HG03025 (cell line): ENCODE measurements around the gene SNX9.
"Not testable (repeated sequence)": the region's sequence is repeated elsewhere in the genome, so short reads cannot be mapped to it uniquely, and the experiment has no call there.

Source experiments
- ATAC-seq: cut with Tn5 transposase; IDR thresholded peaks from one replicate; pipeline ENCODE4 v1.9.1; 2021; ENCODE audit warnings: mild to moderate bottlenecking, moderate library complexity; ENCODE audit not compliant: unreplicated experiment, low FRiP score

Gene SNX9

DNA sequence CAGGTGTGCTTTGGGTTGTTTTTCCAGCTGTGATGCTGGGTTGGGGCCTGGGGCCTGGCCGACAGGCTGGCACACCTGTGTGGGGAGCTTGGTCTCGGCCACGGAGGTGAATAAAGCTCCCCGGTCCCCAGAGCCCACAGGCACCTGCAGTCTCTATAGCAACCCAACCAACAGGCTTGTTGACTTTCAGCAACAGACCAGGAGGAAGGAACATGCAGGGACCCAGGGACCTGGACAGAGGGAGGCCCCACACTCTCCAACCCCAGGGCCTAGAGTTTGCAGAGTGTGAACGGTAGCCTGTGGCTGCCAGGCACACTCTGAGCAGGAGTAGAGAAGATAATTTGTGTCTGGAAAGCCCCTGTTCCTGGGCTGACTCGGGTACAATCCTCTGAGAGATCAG is 144.0 kb downstream of the SNX9 start:
- no peak for ATAC-seq

- no peak for ATAC-seq
Measured at GRCh38 chr6:157967486-157967885, 144.4 kb downstream of the SNX9 start.

DNA sequence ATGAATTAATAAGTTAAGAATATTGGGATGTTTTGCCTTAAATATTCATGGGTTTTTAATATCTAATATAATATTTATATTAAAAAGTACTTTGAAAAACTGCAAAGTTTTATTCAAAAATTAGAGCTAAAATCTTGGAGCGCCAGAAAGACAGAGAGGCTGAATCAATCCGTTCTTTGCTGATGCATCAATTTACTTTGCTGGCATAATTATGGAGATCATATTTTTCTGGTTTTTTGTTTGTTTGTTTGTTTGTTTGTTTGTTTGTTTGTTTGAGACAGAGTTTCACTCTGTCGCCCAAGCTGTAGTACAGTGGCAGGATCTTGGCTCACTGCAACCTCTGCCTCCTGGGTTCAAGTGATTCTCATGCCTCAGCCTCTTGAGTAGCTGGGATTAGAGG is 149.1 kb downstream of the SNX9 start:
- not testable (repeated sequence) for ATAC-seq

DNA sequence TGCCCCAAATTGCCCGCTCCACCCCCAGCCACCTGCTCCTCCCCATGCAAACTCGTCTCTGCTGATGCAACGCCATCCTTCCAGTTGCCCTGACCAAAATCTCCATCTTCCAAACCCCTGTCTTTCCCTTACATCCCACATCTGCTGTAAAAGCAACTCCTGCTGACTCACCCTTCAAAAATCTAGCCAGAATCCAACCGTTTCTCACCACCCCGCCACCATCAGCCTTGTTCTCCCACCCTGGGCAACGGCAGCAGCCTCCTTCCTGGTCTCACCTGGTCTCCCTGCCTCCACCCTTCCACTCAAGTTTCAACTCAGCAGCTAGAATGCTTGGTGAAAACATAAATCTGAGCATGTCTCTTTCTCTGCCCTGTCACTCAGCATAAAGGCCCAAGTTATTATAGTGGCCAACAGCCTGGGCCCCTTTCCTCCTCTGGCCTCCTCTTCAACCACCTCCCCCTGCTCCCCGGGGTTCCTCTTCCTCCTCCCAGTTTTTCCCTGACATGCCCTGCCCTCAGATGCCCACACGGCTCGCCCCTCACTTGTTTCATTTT is 151.4 kb downstream of the SNX9 start:
- no peak for ATAC-seq

DNA sequence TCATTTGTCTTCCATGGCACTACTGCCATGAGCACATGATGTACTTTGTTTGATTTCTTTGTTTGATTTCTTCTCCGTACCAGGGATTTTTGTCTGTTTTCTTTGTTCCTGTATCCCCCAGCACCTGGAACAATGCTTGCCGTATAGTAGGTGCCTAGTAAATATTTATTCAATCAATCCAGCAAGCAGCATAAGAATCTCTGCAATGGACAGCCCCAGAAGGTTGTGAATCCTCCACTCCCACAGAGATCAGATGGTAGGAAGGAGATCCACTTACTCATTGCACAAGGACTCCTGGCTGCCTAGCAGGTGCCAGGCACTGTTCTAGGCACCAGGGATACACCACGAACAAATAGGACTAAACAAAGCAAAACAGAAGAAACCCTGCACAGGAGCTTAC is 151.9 kb downstream of the SNX9 start:
- no peak for ATAC-seq

- ATAC-seq = no peak
Measured at GRCh38 chr6:157975456-157975855, 152.4 kb downstream of the SNX9 start.

GRCh38 chr6:157976345-157977175 is 153.5 kb downstream of the SNX9 start:
- ATAC-seq = no peak

GRCh38 chr6:157977176-157977804 is 154.2 kb downstream of the SNX9 start:
- no peak for ATAC-seq

GRCh38 chr6:157978021-157978783 is 155.2 kb downstream of the SNX9 start:
- ATAC-seq = no peak

DNA sequence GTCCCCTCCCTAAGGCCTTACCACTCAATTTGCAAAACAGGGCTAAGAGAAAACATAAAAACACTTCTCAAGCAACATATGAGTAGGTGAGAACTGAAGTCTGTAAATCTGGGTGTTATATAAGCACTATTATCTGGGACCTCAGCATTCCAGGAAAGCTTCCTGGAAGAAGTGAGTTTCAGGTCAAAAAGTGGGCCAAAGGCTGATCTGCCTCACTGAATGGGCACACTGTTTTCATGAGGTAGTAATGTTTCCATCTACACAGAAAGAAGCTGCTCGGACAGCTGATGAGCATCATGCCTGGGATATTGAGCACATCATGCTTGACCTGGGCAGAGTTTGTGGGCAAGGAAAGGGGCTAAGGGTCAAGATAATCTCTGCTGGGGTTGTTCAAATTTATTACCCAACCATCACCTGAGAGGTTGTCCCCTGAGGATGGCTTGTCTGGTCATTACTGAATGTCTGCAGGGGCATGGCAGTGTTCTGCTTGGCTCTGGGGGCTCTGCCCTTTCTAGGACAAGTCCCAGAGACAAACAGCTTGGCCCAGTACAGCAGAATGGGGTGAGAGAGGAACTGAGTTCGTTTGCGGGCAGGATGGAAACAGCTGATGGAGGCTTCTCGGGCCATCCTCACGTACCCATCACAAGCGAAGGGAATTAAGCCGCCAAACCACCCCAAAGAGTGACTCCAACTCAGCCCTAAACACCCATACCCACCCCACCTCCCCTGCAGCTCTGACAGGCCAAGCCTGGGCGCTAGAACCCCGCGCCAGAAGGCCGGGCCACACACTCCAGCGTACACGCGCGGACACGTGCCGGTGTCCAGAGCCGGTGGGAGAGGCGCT is 157.5 kb downstream of the SNX9 start:
- peak; percentile 29 for ATAC-seq

DNA sequence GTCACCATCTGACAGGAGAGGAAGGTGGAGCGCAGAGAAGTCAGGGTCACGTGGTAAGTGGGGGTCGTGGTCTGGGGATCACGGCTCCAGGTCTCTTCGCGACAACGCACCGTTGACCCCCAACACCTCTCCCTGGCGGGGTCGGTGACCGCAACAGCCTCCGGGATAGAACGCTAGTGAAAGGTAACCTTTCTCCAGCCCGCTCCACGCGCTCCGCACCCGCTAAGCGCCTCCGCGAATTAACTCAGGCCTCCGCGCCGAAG is 158.0 kb downstream of the SNX9 start:
- no peak for ATAC-seq

DNA sequence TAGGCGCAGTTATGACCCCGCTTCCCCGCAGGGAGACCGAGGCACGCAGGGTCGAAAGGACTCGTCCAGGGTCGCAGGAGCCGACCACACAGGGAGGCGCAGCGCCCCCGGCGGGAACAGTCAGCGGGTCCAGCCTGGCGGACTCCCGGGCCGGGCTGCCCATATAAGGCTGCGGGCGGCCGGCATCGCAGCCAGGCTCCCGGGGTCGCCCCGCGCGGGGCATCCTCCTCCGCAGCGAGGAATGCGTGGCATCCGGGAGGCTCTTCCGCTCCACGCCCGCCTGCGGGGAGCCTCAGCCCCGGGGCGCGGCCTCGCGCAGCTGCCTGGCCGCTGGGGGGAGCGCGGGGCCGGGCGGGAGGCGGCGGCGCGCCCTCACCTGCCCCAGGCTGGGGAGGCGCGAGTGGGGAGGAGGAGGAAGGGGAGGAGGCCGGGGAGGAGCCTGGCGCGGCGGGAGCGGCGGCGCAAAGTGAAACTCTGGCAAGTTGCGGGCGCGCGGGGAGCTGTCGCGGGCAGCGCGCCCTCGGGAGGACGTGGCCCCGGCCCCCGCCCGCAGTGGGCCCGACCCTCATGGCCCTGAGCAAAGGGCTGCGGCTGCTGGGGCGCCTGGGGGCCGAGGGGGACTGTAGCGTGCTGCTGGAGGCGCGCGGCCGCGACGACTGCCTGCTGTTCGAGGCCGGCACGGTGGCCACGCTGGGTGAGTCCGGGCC is 158.5 kb downstream of the SNX9 start, which contains the start of gene SYNJ2:
SYNJ2 (plus strand) TSS at position 469 of the 707 bp plus-strand sequence; CDS start at position 568, 99 bp downstream.
- peak; percentile 70 for ATAC-seq

GRCh38 chr6:157982102-157982562 is 159.1 kb downstream of the SNX9 start:
- peak; percentile 37 for ATAC-seq

DNA sequence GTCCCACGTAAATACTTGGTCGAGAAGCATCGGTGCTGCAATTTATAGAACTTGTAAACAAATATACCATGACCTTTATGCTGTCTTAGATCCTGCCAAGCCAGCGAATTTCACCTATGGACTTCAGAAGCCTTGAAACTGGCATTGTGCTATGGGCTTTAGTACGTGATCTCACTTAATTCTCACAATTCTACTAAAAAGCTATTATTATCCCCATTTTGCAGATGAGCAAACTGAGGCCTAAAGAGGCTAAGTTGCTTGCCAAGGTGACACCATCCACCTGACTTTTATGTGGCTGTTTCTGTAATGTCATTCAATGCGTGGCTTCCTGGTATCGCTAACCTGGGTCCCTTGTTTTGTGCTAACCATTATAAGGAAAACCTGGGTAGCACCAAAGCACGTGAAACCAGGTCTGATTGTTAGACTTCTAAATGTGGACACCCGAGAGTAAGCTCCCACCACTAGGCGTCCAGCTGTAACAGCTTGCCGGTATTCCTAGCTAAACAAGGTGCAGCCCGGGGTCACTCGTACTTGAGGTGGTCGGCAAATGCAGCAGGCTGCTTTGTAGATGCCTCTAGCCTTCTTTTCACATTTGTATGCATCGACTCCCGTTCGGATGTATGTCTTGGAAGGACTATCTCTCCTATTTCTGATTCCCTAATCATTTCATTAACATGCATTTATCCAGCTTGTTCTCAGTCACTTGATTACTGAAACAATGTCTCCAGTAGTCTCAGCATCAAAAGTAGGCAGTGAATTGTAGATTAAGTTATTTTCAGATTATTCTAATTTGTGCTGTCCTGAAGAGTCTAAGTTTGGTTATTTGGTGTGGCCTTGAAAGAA is 159.7 kb downstream of the SNX9 start:
- ATAC-seq = no peak

GRCh38 chr6:157983406-157984119 is 160.5 kb downstream of the SNX9 start:
- no peak for ATAC-seq

DNA sequence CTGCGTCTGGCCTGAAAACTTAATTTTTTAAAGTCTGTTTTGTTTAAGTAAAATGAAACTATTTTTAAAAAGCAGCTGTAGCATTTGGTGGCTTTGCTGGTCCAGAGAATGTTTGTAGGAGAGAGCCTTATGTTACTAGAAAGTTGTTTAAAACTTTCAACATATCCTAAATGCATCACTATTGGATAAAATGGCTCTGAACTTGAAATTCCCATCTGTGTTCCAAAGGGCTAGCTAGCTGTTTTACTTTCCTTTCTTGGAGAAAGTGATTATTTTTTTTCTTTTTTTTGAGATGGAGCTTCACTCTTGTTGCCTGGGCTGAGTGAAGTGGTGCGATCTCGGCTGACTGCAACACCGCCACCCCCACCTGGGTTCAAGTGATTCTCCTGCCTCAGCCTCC is 161.1 kb downstream of the SNX9 start:
- no peak for ATAC-seq

DNA sequence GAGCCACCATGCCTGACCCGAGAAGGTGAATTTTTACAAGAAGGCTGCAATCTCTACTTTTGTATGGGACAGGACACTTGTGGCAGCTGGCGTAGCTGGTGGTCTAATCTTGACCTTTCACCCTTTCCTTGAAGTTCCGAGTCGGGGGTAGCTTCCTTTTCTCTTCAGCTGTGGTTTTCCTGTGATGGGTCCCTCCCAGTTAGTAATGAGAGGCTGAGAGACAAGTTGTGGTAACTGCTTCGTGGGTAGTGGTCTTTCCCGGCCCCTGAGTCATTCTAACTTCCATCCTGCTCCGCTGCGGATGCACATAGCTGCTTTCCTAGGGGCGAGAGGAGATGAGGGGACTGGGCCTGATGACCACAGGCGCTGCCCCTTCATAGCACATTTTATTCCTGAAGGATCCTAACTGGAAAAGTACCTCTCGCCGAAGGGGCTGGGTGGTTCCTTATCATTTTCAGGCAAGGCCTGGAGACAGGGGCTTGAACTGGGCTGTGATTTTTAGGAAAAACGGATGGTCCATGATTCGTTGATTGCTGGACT is 161.7 kb downstream of the SNX9 start:
- ATAC-seq = no peak
